Globus pallidus (tissue), 1 donor: ENCODE results near the gene NAA16.
"Not testable (repeated sequence)": the region's sequence is repeated elsewhere in the genome, so short reads cannot be mapped to it uniquely, and the experiment has no call there.

Source experiments
- DNase-seq: peaks from one replicate; pipeline ENCODE4 v3.0.0-alpha.2; 2015; ENCODE audit warnings: low spot score

Gene NAA16

GRCh38 chr13:41408746-41409145 is 97.7 kb downstream of the NAA16 start:
- DNase-seq: no peak

GRCh38 chr13:41409611-41410010 is 98.5 kb downstream of the NAA16 start:
- DNase-seq: no peak

GRCh38 chr13:41411060-41411459 is 100.0 kb downstream of the NAA16 start:
- no peak for DNase-seq

GRCh38 chr13:41411522-41411921 is 100.5 kb downstream of the NAA16 start:
- peak; percentile 57 for DNase-seq

- no peak for DNase-seq
Measured at GRCh38 chr13:41413872-41414271, 102.8 kb downstream of the NAA16 start.

GRCh38 chr13:41416276-41416675 is 105.2 kb downstream of the NAA16 start:
- no peak for DNase-seq

GRCh38 chr13:41418027-41418426 is 107.0 kb downstream of the NAA16 start:
- DNase-seq: no peak

GRCh38 chr13:41418731-41419130 is 107.7 kb downstream of the NAA16 start:
- DNase-seq: no peak

- no peak for DNase-seq
Measured at GRCh38 chr13:41419206-41419605, 108.1 kb downstream of the NAA16 start.

- no peak for DNase-seq
Measured at GRCh38 chr13:41420146-41420545, 109.1 kb downstream of the NAA16 start.

GRCh38 chr13:41421330-41421729 is 110.3 kb downstream of the NAA16 start:
- not testable (repeated sequence) for DNase-seq

- DNase-seq: not testable (repeated sequence)
Measured at GRCh38 chr13:41421983-41422382, 110.9 kb downstream of the NAA16 start.

- not testable (repeated sequence) for DNase-seq
Measured at GRCh38 chr13:41423259-41423658, 112.2 kb downstream of the NAA16 start.

- DNase-seq: not testable (repeated sequence)
Measured at GRCh38 chr13:41424675-41425074, 113.6 kb downstream of the NAA16 start.

GRCh38 chr13:41426047-41426446 is 115.0 kb downstream of the NAA16 start:
- no peak for DNase-seq
